Dermis microvascular lymphatic vessel endothelial cell (primary cell): ENCODE measurements around the gene ALDH16A1. TPM values are rescaled to one million over a fixed set of nuclear protein-coding genes. Genes with fewer than 3 reads are reported as not detected.
A peak's percentile ranks its signal among the peaks of the same experiment; 100 is the strongest.

ENCODE experiments used
- DNase-seq, 2 donors: peaks; one replicate each; pipeline versions ENCODE4 v3.0.0 to v3.0.0-alpha.2; 2010; ENCODE audit warnings: low read depth in 2 of 2
- total RNA-seq: library from RNA; depleted of rRNA; stranded (reverse); fragments of >200 nt; gene quantifications from 2 replicates; pipeline ENCODE4 v1.2.1, GENCODE V29; 2014

The ALDH16A1 gene
- total RNA-seq, 1 donor from 2014 or later: 41.3 TPM

- DNase-seq: no peak
Observed at GRCh38 chr19:49423071-49423984, 29.7 kb upstream of the ALDH16A1 start, which contains the start of gene PTH2. TSS of gene PTH2 (minus strand) at chr19:49423441. CDS start at chr19:49423339, 102 bp downstream.

- no peak for DNase-seq
Observed at GRCh38 chr19:49423985-49424303, 29.1 kb upstream of the ALDH16A1 start.

- DNase-seq: no peak
Observed at GRCh38 chr19:49425178-49425577, 27.8 kb upstream of the ALDH16A1 start, which contains the start of gene GFY. TSS of gene GFY (plus strand) at chr19:49425388. CDS start at chr19:49426431, 1,043 bp downstream.

GRCh38 chr19:49425922-49426592 lies 27.0 kb upstream of the ALDH16A1 start:
- no peak for DNase-seq

DNA sequence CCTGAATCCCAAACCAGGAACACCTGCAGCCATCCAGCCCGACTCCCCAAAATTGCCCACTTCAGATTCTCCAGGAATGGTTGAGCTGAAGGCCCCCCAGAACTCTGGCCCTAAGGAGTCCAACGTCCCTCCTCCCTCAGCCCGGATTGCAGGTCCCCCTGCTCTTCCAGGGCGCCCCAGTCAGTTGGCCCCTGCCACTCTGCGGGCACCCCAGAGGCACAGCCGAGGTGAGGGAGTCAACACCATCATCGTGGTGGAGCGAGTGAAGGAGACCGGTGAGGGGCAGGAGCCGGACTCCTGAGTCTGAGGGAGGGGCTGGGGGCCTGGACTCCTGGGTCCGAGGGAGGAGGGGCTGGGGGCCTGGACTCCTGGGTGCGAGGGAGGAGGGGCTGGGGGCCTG lies 25.7 kb upstream of the ALDH16A1 start:
- no peak for DNase-seq

DNA sequence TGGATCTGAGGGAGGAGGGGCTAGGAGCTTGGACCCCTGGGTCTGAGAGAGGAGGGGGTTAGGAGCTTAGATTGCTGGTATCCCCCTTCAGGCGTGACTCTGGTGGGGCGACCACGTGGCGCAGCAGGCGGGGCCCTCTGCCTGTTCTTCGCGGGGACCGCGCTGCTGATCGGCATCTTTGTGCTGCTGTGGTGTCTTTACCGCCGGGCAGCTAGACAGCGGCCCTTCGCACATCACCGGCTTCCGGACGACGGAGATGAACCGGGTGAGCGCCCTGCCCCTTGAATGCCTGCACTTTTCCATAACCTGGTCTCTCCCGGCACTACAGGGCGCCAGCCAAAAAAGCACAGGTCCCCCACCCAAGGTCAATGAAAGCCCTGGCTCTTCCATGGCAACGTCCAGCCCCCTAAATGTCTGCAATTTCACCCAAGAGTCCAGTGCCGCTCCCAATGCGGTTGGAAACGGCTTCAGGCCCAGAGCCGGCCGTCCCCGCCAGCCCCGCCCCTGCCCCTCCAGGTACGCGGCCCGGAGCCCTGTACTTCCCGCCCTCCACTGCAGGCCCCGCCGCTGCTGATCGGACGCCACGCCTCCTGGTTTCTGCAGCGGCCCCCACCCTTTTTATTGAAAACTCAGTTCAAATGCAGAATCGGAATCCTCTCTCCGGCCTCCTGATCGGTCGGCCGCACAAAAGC lies 25.0 kb upstream of the ALDH16A1 start:
- no peak for DNase-seq

DNA sequence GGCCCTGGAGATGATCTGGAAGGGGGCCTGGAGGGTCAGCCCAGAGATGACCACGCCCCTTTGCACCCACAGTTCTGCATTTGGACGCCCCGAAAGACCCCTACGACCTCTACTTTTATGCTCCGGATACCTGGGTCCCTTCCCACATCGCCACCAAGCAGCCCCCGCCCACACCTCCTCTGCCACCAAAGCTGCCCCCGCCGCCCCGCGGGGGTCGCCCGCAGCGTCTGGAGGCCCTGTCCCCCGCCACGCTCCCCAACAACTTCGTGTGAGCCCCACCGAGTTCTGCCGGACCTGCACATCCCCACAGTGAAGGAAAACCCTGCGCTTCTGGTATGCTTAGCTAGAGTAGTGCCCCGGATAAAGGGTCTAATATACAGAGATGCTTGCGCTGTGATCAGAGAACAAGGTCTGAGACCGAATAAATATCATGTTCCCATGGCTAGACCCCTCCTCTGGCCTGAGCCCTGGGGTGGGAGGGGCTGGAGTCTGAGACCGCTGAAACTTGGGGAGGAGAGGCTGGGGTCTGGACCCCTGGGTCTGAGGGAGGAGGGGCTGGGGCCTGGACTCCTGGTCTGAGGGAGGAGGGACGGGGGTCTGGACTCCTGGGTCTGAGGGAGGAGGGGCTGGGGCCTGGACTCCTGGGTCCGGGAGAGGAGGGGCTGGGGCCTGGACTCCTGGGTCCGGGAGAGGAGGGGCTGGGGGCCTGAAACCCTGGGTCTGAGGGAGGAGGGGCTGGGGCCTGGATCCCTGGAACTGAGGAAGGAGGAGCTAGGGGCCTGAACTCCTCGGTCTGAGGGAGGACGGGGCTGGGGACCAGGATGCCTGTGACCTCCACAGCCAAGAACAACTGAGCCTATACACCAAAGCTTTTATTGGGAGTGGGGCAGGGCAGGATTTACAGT lies 24.2 kb upstream of the ALDH16A1 start:
- DNase-seq: no peak

DNA sequence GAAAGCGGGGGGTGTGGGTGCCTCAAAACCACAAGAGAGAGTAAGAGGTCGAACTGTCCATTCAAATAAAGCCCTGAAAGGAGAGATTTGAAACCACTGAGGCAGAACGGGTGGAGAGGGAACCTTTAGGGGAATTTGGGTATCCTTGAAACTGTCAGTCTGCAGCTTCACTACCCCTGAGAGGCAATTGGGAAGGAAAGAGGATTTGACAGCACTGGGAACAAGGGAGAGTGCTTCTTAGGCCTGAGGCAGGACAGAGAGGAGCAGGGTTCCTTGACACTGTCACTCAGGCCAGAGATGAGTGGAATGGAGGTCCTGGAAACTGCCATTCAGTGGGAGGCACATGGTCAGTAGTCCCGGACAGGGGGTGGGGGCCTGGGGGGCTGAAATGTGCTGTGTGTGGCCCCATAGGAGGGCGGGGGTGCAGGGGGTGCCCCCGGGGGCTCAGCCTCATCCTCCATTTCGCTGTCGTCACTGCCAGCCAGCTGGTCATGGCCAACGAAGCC lies 22.8 kb upstream of the ALDH16A1 start:
- DNase-seq: no peak

GRCh38 chr19:49430678-49431329 lies 22.2 kb upstream of the ALDH16A1 start:
- peak in 1 of 2 donors; percentile 12 for DNase-seq

DNA sequence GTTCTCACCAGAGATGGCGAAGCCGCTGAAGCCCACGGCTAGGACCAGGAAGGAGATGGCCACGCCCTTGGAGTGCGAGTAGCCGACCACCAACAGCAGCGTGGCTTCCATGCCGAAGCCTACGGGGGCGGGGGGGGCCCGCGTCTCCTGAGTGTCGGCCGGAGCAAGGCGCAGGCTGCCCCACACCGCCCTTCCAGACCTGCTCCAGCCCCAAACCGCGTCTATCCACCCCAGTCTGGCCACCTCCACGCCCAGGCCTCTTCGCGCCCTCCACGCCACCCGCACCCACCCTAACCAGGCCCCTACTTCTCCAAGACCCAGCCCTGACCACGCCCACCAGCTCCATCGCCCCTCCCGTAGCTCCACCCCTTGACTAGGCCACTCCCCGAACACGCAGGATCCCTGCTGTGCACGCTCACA lies 21.7 kb upstream of the ALDH16A1 start:
- DNase-seq: no peak

DNA sequence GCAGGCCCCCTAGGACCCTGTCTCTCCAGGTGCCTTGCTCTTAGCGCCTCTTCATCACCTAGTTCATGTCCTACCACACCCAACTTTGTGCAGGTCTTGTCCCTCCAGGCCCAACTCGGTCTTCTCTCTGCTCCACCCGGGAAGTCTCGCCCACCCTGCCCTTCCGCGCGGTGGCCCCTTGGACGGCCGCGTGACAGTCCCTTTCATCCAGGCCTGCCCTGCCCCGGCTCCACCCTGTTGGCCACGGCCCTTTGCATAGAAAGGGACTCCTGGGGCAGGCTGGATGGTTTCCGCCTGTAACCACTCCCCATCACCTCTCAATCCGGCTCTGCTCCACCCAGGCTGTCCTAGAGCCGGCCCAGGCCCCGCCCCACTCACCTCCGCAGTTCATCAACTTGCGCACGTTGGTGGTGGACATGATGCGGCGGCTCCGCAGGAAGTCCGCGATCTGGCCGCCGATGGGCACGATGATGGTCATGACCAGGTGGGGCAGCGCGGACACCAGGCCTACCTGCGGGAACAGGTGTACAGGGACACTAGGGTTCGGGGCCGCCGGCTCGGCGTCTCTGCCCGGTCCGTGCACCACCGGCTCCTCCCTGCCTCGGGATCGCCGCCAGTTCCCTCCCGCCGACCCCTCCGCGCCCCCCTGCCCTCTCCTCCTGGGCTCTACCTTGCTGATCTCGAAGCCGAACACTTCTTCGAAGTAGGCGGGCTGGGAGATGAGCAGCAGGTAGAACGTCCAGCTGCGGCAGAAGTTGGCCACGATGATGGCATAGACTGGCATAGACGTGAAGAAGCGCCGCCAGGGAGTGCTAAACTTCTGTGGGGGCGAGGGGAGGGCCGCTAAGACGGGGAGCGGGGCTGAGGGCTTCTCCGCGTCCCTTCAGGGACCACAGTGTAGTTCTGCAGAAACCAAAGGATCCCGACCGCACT lies 20.6 kb upstream of the ALDH16A1 start:
- no peak for DNase-seq

DNA sequence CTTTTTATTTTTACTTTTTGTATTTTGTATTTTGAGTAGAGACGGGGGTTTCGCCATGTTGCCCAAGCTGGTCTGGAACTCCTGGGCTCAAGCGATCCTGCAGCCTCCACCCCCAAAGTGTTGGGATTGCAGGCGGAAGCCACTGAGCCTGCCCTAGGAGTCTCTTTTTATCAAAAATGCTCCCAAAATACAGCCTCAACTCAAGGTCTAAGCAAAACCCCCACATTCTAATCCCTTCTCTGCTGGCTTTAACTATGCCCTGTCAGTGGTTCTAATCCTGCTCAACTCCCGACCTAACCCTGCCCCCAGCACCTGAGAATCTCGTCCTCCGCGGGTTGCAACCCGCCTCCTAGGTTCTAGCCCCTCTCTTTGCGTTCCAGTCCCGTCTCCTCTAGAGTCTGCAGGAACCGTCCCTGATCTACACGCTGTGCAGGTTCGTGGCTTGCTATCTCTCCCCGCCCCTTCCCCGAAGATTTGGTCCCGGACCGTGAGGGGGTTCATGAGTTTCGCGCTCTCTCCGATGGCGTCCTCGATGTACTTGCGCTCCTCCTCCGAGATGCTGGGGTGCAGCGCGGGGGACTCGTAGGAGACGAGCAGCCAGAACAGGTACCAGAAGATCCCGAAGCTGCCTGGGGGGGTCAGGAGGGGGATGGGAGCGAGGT lies 19.7 kb upstream of the ALDH16A1 start:
- no peak for DNase-seq

GRCh38 chr19:49434907-49435583 lies 18.0 kb upstream of the ALDH16A1 start:
- no peak for DNase-seq

DNA sequence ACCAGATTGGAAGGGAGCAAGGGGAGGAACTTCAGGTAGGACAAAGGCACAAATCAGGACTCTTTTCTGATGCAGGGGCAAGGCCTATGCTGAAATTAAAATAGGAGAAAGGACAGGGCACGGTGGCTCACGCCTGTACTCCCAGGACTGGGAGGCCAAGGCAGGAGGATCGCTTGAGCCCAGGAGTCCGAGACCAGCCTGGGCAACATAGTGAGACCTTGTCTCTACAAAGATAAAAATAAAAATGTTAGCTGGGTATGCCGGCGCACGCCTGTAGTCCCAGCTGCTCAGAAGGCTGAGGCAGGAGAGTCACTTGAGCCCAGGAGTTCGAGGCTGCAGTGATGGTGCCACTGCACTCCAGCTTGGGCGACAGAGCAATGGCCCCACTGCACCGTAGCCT lies 17.4 kb upstream of the ALDH16A1 start:
- DNase-seq: no peak

DNA sequence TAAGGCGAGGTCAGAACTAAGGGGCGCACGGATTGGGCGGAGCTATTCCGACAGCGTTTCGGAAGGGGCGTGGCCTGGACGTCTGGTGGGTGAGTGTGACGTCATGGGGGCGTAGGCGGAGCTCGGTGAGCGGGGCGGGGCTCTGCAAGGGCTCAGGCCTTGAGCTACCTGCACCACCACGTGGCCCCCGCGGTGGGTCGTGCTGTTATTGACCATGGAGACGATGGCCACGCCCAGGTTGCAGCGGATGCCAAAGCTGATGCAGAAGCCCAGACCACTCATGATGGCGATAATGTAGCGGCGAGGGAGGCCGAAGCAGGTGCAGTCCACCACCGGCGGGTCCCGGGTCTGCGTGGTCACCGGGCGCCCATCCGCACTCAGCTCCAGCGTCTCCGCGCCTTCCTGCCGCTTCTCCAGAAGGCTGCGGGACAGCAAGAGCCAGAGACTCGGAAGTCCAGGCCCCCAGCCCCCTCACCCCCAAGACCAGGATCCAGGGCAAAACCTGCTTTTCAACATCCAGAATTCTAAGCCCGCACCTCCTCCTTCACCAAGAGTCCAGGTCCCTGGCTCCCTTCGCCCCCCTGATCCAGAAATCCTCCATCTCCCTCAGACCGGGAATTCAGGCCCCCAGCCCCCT lies 16.5 kb upstream of the ALDH16A1 start:
- peak in 1 of 2 donors; percentile 31 for DNase-seq

DNA sequence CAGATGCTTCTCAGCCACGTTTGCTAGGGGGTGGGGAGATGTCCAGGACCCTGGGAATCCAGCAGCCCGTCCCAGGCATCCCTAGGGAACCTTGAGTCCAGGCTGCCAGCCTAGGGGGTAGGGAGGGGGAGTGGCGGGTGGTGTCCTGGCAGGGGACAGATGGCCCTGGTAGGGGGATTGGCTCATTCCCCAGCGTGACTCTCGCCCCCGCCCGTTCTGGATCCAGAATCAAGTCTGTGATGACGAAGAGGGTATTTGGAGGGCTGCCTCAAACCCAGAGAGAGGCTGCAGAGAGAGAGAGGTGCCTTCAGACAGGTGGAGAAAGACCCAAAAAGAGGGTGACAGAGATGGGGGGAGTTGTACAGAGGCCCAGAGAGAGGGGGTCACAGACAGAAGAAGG lies 15.8 kb upstream of the ALDH16A1 start:
- DNase-seq: no peak

- no peak for DNase-seq
Observed at GRCh38 chr19:49438261-49438660, 14.8 kb upstream of the ALDH16A1 start.

DNA sequence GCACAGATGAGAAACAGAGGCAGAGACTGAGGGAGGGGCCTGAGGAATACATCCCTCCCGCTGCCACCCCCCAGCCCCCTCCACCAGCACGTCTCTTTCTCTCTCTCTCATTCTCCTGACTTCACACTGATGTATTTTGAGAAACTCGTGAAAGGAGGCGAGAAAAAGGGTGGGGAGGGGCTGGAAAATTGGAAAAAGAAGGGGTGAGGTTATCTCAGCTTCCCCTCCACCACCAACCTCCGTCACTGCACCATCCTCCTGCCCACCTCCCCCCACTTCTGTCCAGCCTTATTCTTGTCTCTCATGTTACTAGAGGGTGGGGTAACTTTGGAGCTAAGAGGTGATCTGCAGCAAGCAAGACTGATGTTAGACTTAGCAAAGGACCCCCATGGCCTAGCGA lies 13.2 kb upstream of the ALDH16A1 start:
- no peak for DNase-seq
